IMR-90 (cell line): ENCODE data around the gene C6orf47. TPM values are rescaled to one million over a fixed set of nuclear protein-coding genes. Genes with fewer than 3 reads are reported as not detected.
A peak's percentile ranks its signal among the peaks of the same experiment; 100 is the strongest.

Source experiments
- ATAC-seq: fragments of 200-7000 bp; cut with Tn5 transposase; 2 replicates; pipeline ENCODE4 v1.9.1; 2020; ENCODE audit warnings: low read depth, mild to moderate bottlenecking, moderate library complexity
- BruUV-seq: library from RNA; stranded (reverse); fragments of 400-500 nt; replicated peaks from 2 replicates; lab custom pipeline; 2021; lab: Mats Ljungman, UMichigan
- CTCF ChIA-PET: fragments of 300-600 bp; formaldehyde crosslinking; extraction: SDS; loops from one replicate; lab custom pipeline; 2021; ENCODE audit warnings: antibody characterized with exemption; lab: Yijun Ruan, JAX
- POLR2A ChIA-PET: fragments of 300-600 bp; sonication (Branson Sonifier 250); formaldehyde crosslinking; loops from one replicate; lab custom pipeline; 2022; ENCODE audit warnings: antibody characterized with exemption; ENCODE audit not compliant: unreplicated experiment; lab: Charles Lee
- DNase-seq: peaks from one replicate; pipeline ENCODE4 v3.0.0; 2013
- H2AFZ ChIP-seq: replicated peaks from 2 replicates; pipeline ENCODE3; 2013; ENCODE audit warnings: low read length, mild to moderate bottlenecking; ENCODE audit not compliant: poor library complexity
- H2AK5ac ChIP-seq: 2 replicates; pipeline ENCODE4 v1.6.1; 2013; ENCODE audit warnings: low read depth, low read length, inconsistent platforms
- H2AK9ac ChIP-seq: replicated peaks from 2 replicates; pipeline ENCODE3; 2013; ENCODE audit warnings: mild to moderate bottlenecking, low read depth, low read length, moderate library complexity; ENCODE audit not compliant: poor library complexity
- H2BK120ac ChIP-seq: 2 replicates; pipeline ENCODE4 v1.6.1; 2013; ENCODE audit warnings: low read depth, low read length, inconsistent platforms
- H2BK15ac ChIP-seq: 3 replicates; pipeline ENCODE4 v1.6.1; 2013; ENCODE audit warnings: low read depth, low read length, inconsistent platforms
- H2BK20ac ChIP-seq: 2 replicates; pipeline ENCODE4 v1.6.1; 2013; ENCODE audit warnings: low read depth, mild to moderate bottlenecking, inconsistent platforms, low read length, moderate library complexity
- H2BK5ac ChIP-seq: 2 replicates; pipeline ENCODE4 v1.6.1; 2013; ENCODE audit warnings: mild to moderate bottlenecking, low read depth, low read length, inconsistent platforms; ENCODE audit not compliant: poor library complexity, severe bottlenecking
- H3K14ac ChIP-seq: replicated peaks from 2 replicates; pipeline ENCODE4 v1.6.1; 2013; ENCODE audit warnings: low read depth, low read length, inconsistent platforms
- H3K18ac ChIP-seq: 2 replicates; pipeline ENCODE4 v1.6.1; 2013; ENCODE audit warnings: low read depth, low read length, control low read depth
- H3K23ac ChIP-seq: 2 replicates; pipeline ENCODE4 v1.6.1; 2013; ENCODE audit warnings: low read depth, low read length, inconsistent platforms
- H3K27ac ChIP-seq: 2 replicates; pipeline ENCODE4 v1.5.1; 2013; ENCODE audit warnings: mild to moderate bottlenecking, control low read depth, low read length; ENCODE audit not compliant: insufficient read depth
- H3K27me3 ChIP-seq: 2 replicates; pipeline ENCODE4 v1.6.1; 2013; ENCODE audit warnings: low read length; ENCODE audit not compliant: control insufficient read depth, insufficient read depth
- H3K36me3 ChIP-seq: 2 replicates; pipeline ENCODE4 v1.6.1; 2013; ENCODE audit warnings: low read length, mixed read lengths; ENCODE audit not compliant: control insufficient read depth, insufficient read depth
- H3K4ac ChIP-seq: 2 replicates; pipeline ENCODE4 v1.6.1; 2013; ENCODE audit warnings: low read depth, low read length, inconsistent platforms
- H3K4me1 ChIP-seq: 2 replicates; pipeline ENCODE4 v1.6.1; 2013; ENCODE audit warnings: low read length, mixed read lengths; ENCODE audit not compliant: control insufficient read depth, insufficient read depth
- H3K4me2 ChIP-seq: 2 replicates; pipeline ENCODE4 v1.6.1; 2013; ENCODE audit warnings: low read depth, mild to moderate bottlenecking, control low read depth, low read length, moderate library complexity
- H3K4me3 ChIP-seq: 2 replicates; pipeline ENCODE4 v1.5.1; 2013; ENCODE audit warnings: low read depth, mild to moderate bottlenecking, control low read depth, low read length, moderate library complexity; ENCODE audit not compliant: insufficient read depth
- H3K56ac ChIP-seq: 2 replicates; pipeline ENCODE4 v1.6.1; 2013; ENCODE audit warnings: low read length, inconsistent platforms; ENCODE audit not compliant: insufficient read depth; ENCODE audit errors: extremely low read depth
- H3K79me1 ChIP-seq, 2 experiments: 2 replicates each; pipeline ENCODE4 v1.6.1; 2013; ENCODE audit warnings: low read length in 2 of 2, inconsistent platforms in 1 of 2, low read depth in 1 of 2
- H3K9ac ChIP-seq: 2 replicates; pipeline ENCODE4 v1.6.1; 2013; ENCODE audit warnings: low read depth, low read length, control low read depth
- H3K9me1 ChIP-seq: 2 replicates; pipeline ENCODE4 v1.6.1; 2013; ENCODE audit warnings: low read length, inconsistent platforms; ENCODE audit not compliant: insufficient read depth
- H3K9me3 ChIP-seq: 2 replicates; pipeline ENCODE4 v1.6.1; 2013; ENCODE audit warnings: low read length; ENCODE audit not compliant: control insufficient read depth, insufficient read depth
- H4K20me1 ChIP-seq: 2 replicates; pipeline ENCODE4 v1.6.1; 2013; ENCODE audit warnings: low read length, inconsistent platforms; ENCODE audit not compliant: insufficient read depth
- H4K5ac ChIP-seq: 2 replicates; pipeline ENCODE4 v1.6.1; 2013; ENCODE audit warnings: mild to moderate bottlenecking, low read depth, low read length, control low read depth
- H4K8ac ChIP-seq, 2 experiments: 2 replicates each; pipeline ENCODE4 v1.6.1; 2013; ENCODE audit warnings: low read depth in 2 of 2, low read length in 2 of 2, control low read depth in 1 of 2, inconsistent platforms in 1 of 2
- H4K91ac ChIP-seq: 2 replicates; pipeline ENCODE4 v1.6.1; 2013; ENCODE audit warnings: low read depth, low read length, inconsistent platforms; ENCODE audit not compliant: insufficient read depth
- BHLHE40 ChIP-seq: fragments of 150-350 bp; IDR thresholded peaks from 2 replicates; pipeline ENCODE4 v1.6.1; 2016; ENCODE audit warnings: mild to moderate bottlenecking, low read depth, low read length
- CEBPB ChIP-seq: IDR thresholded peaks from 2 replicates; pipeline ENCODE4 v1.6.1; 2012; ENCODE audit warnings: low read depth, low read length, improper control_type of control experiment
- CHD1 ChIP-seq: IDR thresholded peaks from 2 replicates; pipeline ENCODE4 v1.6.1; 2012; ENCODE audit warnings: low read depth, low read length, improper control_type of control experiment
- ELK1 ChIP-seq: fragments of 150-350 bp; IDR thresholded peaks from 2 replicates; pipeline ENCODE4 v1.6.1; 2016; ENCODE audit warnings: low read depth, mild to moderate bottlenecking, low read length, moderate library complexity, borderline replicate concordance
- FOS ChIP-seq: fragments of 150-350 bp; IDR thresholded peaks from 2 replicates; pipeline ENCODE4 v1.6.1; 2016; ENCODE audit warnings: low read depth, low read length
- MAZ ChIP-seq: IDR thresholded peaks from 2 replicates; pipeline ENCODE4 v1.6.1; 2012; ENCODE audit warnings: low read depth, mild to moderate bottlenecking, low read length, improper control_type of control experiment, moderate library complexity, borderline replicate concordance
- NFE2L2 ChIP-seq: fragments of 150-350 bp; IDR thresholded peaks from 2 replicates; pipeline ENCODE4 v1.6.1; 2016; ENCODE audit warnings: low read depth, mild to moderate bottlenecking, low read length
- POLR2A ChIP-seq: IDR thresholded peaks from 2 replicates; pipeline ENCODE4 v1.6.1; 2012; ENCODE audit warnings: mild to moderate bottlenecking, low read depth, low read length
- RCOR1 ChIP-seq: IDR thresholded peaks from 2 replicates; pipeline ENCODE4 v1.6.1; 2012; ENCODE audit warnings: mild to moderate bottlenecking, low read length, improper control_type of control experiment; ENCODE audit not compliant: insufficient replicate concordance
- RFX5 ChIP-seq: IDR thresholded peaks from 2 replicates; pipeline ENCODE4 v1.8.0; 2012; ENCODE audit warnings: low read depth, mild to moderate bottlenecking, low read length, moderate library complexity
- SMC3 ChIP-seq: fragments of 150-350 bp; IDR thresholded peaks from 2 replicates; pipeline ENCODE4 v1.6.1; 2016; ENCODE audit warnings: low read depth, mild to moderate bottlenecking, antibody characterized with exemption, low read length, moderate library complexity
- USF2 ChIP-seq: fragments of 150-350 bp; IDR thresholded peaks from 2 replicates; pipeline ENCODE4 v1.6.1; 2017; ENCODE audit warnings: mild to moderate bottlenecking, antibody characterized with exemption, low read length, low read depth
- WGBS, 2 experiments: methylation state at CpG; one replicate each; pipeline versions ENCODE4 v1.1.5 to v1.1.7; 2013; ENCODE audit warnings: missing lambda C conversion rate in 2 of 2; ENCODE audit not compliant: insufficient read length in 1 of 2; ENCODE audit errors: extremely low coverage in 2 of 2; 5-methylcytosine and 5-hydroxymethylcytosine counted together
- dilution Hi-C: fragments of 300-500 bp; cut with HindIII; formaldehyde crosslinking; loops from one replicate; pipeline ENCODE4 v1.14.3; 2018; ENCODE audit warnings: low sequenced_read_pairs; ENCODE audit not compliant: unreplicated experiment
- in situ Hi-C: fragments of 300-500 bp; cut with MboI; formaldehyde crosslinking; loops from 3 replicates; pipeline ENCODE4 v1.14.3; 2019; ENCODE audit warnings: low sequenced_read_pairs, inconsistent platforms, mixed read lengths
- intact Hi-C: fragments of 100-400 bp; cut with micrococcal nuclease; formaldehyde crosslinking; loops from 2 replicates; pipeline ENCODE4 v1.10.0; 2022
- polyA plus RNA-seq, 3 experiments: library from polyadenylated mRNA; depleted of rRNA; stranded (reverse); fragments of >200 nt; gene quantifications; 2 replicates each; pipeline ENCODE4 v1.2.3, GENCODE V29; 2012; ENCODE audit warnings: low replicate concordance in 1 of 3
- total RNA-seq: library from RNA; depleted of rRNA; stranded (reverse); fragments of >200 nt; gene quantifications from 2 replicates; pipeline ENCODE4 v1.2.3, GENCODE V29; 2012

The C6orf47 gene
- total and polyA plus RNA-seq, 2 of the 4 experiments (the other 2 are of a cell fraction), result 8.9 to 14.2 TPM

GRCh38 chr6:31651602-31652191, 8.9 kb downstream of the C6orf47 start (continued):
- peak; percentile 33 for TF ChIP-seq USF2

GRCh38 chr6:31645325-31645724, 15.3 kb downstream of the C6orf47 start:
- H3K14ac ChIP-seq, result no peak overlapping the region
- in situ Hi-C loops, result no loop called here
- H4K91ac ChIP-seq, result no peak overlapping the region
- H3K23ac ChIP-seq, result no peak overlapping the region
- H3K27ac ChIP-seq, result no peak overlapping the region
- no peak for DNase-seq
- BruUV-seq, result no TSS peak
- dilution Hi-C loops, result no loop called here
- CTCF ChIA-PET, result no interaction called here
- no peak overlapping the region for H3K18ac ChIP-seq
- 0 out of 2 replicates have a peak, but pooled peaks cover 7% of the 10 kb centered on the region for H3K9me1 ChIP-seq
- 100% methylated on average over 5 of the region's 9 CpGs; no CpG with 5 or more reads in 1 of the 2 experiments for WGBS, 2 experiments
- POLR2A ChIA-PET, result no interaction called here
- no peak overlapping the region for H2AFZ ChIP-seq
- H3K56ac ChIP-seq, result no peak overlapping the region
- no peaks in the 10 kb centered on the region for H3K4me1 ChIP-seq
- no peak overlapping the region for H3K4me2 ChIP-seq
- H2AK5ac ChIP-seq, result no peak overlapping the region
- H3K36me3 ChIP-seq, result peaks cover 76% of the 10 kb centered on the region
- H4K5ac ChIP-seq, result no peak overlapping the region
- H3K4me3 ChIP-seq, result no peak overlapping the region
- no peak overlapping the region for H3K9ac ChIP-seq
- no peaks in the 10 kb centered on the region for H4K20me1 ChIP-seq
- no peak overlapping the region for H2BK20ac ChIP-seq
- no peak overlapping the region for H2BK120ac ChIP-seq
- no peak overlapping the region for H3K4ac ChIP-seq
- H4K8ac ChIP-seq, result no peak overlapping the region
- H3K79me1 ChIP-seq, result peaks cover 17 to 32% of the 10 kb centered on the region in 2 experiments; a peak in 3 of 4 replicates
- ATAC-seq, result no peak
- intact Hi-C loops, result no loop called here
- H3K27me3 ChIP-seq, result no peaks in the 10 kb centered on the region
- H3K9me3 ChIP-seq, result no peaks in the 10 kb centered on the region
- no peak overlapping the region for H2BK5ac ChIP-seq
- H2AK9ac ChIP-seq, result no peak overlapping the region
- TF ChIP-seq RCOR1, result no peak
- TF ChIP-seq RFX5, result no peak
- TF ChIP-seq NFE2L2, result no peak
- no peak for TF ChIP-seq ELK1
- no peak for TF ChIP-seq SMC3
- TF ChIP-seq MAZ, result no peak
- no peak for TF ChIP-seq CEBPB
- TF ChIP-seq POLR2A, result no peak
- no peak for TF ChIP-seq FOS
- no peak for TF ChIP-seq BHLHE40
- no peak for TF ChIP-seq CHD1
- no peak for TF ChIP-seq USF2
- H2BK15ac ChIP-seq, result no peak overlapping the region
